Neural progenitor cell (in vitro differentiated cells): ENCODE results near the gene FAM210B.

Experiments
- EZH2 ChIP-seq: fragments of 200-600 bp; sonication (generic); IDR thresholded peaks from 2 replicates; pipeline ENCODE4 v1.6.1; 2017; ENCODE audit warnings: antibody characterized with exemption, mild to moderate bottlenecking, moderate library complexity
- TF ChIP-seq, protein P1 (sequence below): fragments of 200-600 bp; sonication (generic); IDR thresholded peaks from 2 replicates; pipeline ENCODE4 v1.5.1; 2017; ENCODE audit warnings: antibody characterized with exemption, mild to moderate bottlenecking

GRCh38 chr20:56323656-56324055 is 35.1 kb upstream of the FAM210B start:
- TF ChIP-seq, protein P1, sequence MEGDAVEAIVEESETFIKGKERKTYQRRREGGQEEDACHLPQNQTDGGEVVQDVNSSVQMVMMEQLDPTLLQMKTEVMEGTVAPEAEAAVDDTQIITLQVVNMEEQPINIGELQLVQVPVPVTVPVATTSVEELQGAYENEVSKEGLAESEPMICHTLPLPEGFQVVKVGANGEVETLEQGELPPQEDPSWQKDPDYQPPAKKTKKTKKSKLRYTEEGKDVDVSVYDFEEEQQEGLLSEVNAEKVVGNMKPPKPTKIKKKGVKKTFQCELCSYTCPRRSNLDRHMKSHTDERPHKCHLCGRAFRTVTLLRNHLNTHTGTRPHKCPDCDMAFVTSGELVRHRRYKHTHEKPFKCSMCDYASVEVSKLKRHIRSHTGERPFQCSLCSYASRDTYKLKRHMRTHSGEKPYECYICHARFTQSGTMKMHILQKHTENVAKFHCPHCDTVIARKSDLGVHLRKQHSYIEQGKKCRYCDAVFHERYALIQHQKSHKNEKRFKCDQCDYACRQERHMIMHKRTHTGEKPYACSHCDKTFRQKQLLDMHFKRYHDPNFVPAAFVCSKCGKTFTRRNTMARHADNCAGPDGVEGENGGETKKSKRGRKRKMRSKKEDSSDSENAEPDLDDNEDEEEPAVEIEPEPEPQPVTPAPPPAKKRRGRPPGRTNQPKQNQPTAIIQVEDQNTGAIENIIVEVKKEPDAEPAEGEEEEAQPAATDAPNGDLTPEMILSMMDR = no peak
- TF ChIP-seq EZH2 = no peak
